Hepatocyte (in vitro differentiated cells): ENCODE measurements around the gene EGF. TPM values are rescaled to one million over a fixed set of nuclear protein-coding genes. Genes with fewer than 3 reads are reported as not detected.

ENCODE experiments used
- DNase-seq: peaks from one replicate; pipeline ENCODE4 v3.0.0-alpha.2; 2016; ENCODE audit warnings: low spot score
- H2AFZ ChIP-seq: fragments of 200-600 bp; sonication (generic); 2 replicates; pipeline ENCODE4 v1.6.0; 2016; ENCODE audit warnings: antibody characterized with exemption, mild to moderate bottlenecking
- H3K27ac ChIP-seq: fragments of 200-600 bp; sonication (generic); 2 replicates; pipeline ENCODE4 v1.5.1; 2016; ENCODE audit warnings: mild to moderate bottlenecking
- H3K27me3 ChIP-seq: fragments of 200-600 bp; sonication (generic); 2 replicates; pipeline ENCODE4 v1.6.1; 2016
- H3K36me3 ChIP-seq: fragments of 200-600 bp; sonication (generic); replicated peaks from 2 replicates; pipeline ENCODE4 v1.5.1; 2016; ENCODE audit warnings: low read depth; ENCODE audit not compliant: insufficient read depth
- H3K4me1 ChIP-seq: fragments of 200-600 bp; sonication (generic); 2 replicates; pipeline ENCODE4 v1.5.1; 2016; ENCODE audit warnings: mild to moderate bottlenecking, moderate library complexity; ENCODE audit not compliant: insufficient read depth
- H3K4me2 ChIP-seq: fragments of 200-600 bp; sonication (generic); 2 replicates; pipeline ENCODE4 v1.6.0; 2016
- H3K4me3 ChIP-seq: fragments of 200-600 bp; sonication (generic); 2 replicates; pipeline ENCODE4 v1.5.1; 2016; ENCODE audit warnings: mild to moderate bottlenecking
- H3K79me2 ChIP-seq: fragments of 200-600 bp; sonication (generic); 2 replicates; pipeline ENCODE4 v1.6.0; 2017; ENCODE audit warnings: mild to moderate bottlenecking
- H3K9me2 ChIP-seq: fragments of 200-600 bp; sonication (generic); replicated peaks from 2 replicates; pipeline ENCODE4 v1.6.0; 2017; ENCODE audit warnings: mild to moderate bottlenecking; ENCODE audit not compliant: insufficient read depth
- H3K9me3 ChIP-seq: fragments of 200-600 bp; sonication (generic); 2 replicates; pipeline ENCODE4 v1.5.1; 2016; ENCODE audit warnings: low read depth, mild to moderate bottlenecking
- H4K20me1 ChIP-seq: fragments of 200-600 bp; sonication (generic); 2 replicates; pipeline ENCODE4 v1.6.0; 2016; ENCODE audit warnings: mild to moderate bottlenecking; ENCODE audit not compliant: insufficient read depth, poor library complexity, severe bottlenecking
- EZH2 ChIP-seq: fragments of 200-600 bp; sonication (generic); IDR thresholded peaks from 2 replicates; pipeline ENCODE4 v1.6.1; 2016; ENCODE audit warnings: antibody characterized with exemption, mild to moderate bottlenecking, borderline replicate concordance
- EZH2phosphoT487 ChIP-seq: fragments of 200-600 bp; sonication (generic); IDR thresholded peaks from one replicate; pipeline ENCODE4 v1.6.1; 2018; ENCODE audit warnings: antibody characterized with exemption, mild to moderate bottlenecking, low read depth, moderate library complexity; ENCODE audit not compliant: unreplicated experiment, severe bottlenecking
- WGBS: methylation state at CpG from one replicate; pipeline ENCODE4 v1.1.6; 2016; ENCODE audit warnings: low lambda C conversion rate; ENCODE audit errors: missing lambda C conversion rate; 5-methylcytosine and 5-hydroxymethylcytosine counted together
- polyA plus RNA-seq: library from polyadenylated mRNA; unstranded; fragments of >200 nt; fragmentation: Nextera tagmentation; extraction: Ambion mirVana; gene quantifications from 2 replicates; pipeline ENCODE4 v1.2.1, GENCODE V29; 2016
- total RNA-seq: library from RNA; depleted of rRNA; stranded (reverse); fragments of >200 nt; gene quantifications from 2 replicates; pipeline ENCODE4 v1.2.3, GENCODE V29; 2014
- TF ChIP-seq, protein P1 (sequence below): fragments of 200-600 bp; sonication (generic); IDR thresholded peaks from 2 replicates; pipeline ENCODE4 v1.5.1; 2016; ENCODE audit warnings: antibody characterized with exemption, mild to moderate bottlenecking; ENCODE audit not compliant: poor library complexity

EGF gene
- total and polyA plus RNA-seq, 2 experiments from 2014 or later: 5.0 to 18.0 TPM

DNA sequence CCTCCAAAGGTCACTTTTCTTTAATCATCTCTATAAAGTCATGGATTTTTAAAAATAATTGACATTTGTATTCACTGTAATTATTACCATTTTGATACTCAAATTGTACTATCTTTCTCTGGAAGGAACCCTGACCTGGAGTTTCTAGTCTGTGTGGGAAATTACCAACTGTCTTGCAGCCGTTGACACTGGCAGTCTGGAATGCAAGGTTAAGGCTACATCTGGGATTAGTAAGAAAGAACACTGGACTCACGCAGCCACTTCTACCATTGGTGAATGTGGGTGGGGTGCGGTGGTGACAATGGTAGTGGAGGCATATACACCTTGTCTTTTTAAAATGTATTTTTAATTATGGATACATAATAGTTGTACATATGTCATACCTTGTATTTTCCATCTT is 40.9 kb downstream of the EGF start:
- Histone ChIP-seq H3K27me3 (no peaks in the 10 kb centered on the region), H3K4me3 (no peak overlapping the region), H3K4me1 (no peaks in the 10 kb centered on the region), H3K4me2 (no peak overlapping the region), H4K20me1 (no peaks in the 10 kb centered on the region), H3K9me2 (no peaks in the 10 kb centered on the region), H3K27ac (no peak overlapping the region), H3K9me3 (no peaks in the 10 kb centered on the region), H2AFZ (no peak overlapping the region), H3K79me2 (no peaks in the 10 kb centered on the region), H3K36me3 (no peaks in the 10 kb centered on the region)
- no peak for DNase-seq
- TF ChIP-seq EZH2: no peak
- TF ChIP-seq EZH2phosphoT487: no peak
- TF ChIP-seq, protein P1, sequence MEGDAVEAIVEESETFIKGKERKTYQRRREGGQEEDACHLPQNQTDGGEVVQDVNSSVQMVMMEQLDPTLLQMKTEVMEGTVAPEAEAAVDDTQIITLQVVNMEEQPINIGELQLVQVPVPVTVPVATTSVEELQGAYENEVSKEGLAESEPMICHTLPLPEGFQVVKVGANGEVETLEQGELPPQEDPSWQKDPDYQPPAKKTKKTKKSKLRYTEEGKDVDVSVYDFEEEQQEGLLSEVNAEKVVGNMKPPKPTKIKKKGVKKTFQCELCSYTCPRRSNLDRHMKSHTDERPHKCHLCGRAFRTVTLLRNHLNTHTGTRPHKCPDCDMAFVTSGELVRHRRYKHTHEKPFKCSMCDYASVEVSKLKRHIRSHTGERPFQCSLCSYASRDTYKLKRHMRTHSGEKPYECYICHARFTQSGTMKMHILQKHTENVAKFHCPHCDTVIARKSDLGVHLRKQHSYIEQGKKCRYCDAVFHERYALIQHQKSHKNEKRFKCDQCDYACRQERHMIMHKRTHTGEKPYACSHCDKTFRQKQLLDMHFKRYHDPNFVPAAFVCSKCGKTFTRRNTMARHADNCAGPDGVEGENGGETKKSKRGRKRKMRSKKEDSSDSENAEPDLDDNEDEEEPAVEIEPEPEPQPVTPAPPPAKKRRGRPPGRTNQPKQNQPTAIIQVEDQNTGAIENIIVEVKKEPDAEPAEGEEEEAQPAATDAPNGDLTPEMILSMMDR: no peak
- 81% methylated on average over 3 of the region's 3 CpGs for WGBS

DNA sequence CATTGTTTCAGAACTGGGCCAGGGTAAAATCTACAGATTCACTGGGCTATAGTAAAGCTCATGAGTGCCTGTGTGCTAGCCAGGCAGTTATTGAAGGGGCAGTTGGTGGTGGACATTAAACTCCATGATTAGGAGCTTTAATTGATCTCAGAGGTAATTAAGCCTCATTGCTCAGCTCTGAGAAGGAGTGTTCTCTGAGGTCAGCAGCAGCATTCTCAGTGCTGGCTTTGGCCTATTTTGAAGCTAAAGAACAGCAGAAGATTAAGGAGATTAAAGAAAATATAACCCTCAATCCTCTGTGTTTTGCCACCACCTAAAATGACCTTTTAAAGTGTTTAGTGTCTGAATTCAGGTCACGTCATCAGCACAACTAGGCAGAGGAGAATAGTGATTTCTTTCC is 42.5 kb downstream of the EGF start:
- no peaks in the 10 kb centered on the region for H3K9me2 ChIP-seq
- H3K79me2 ChIP-seq: no peaks in the 10 kb centered on the region
- H4K20me1 ChIP-seq: no peaks in the 10 kb centered on the region
- DNase-seq: no peak
- H3K4me2 ChIP-seq: no peak overlapping the region
- TF ChIP-seq, protein P1: no peak
- TF ChIP-seq EZH2phosphoT487 (no peak), EZH2 (no peak)
- WGBS: 97% methylated on average over 1 of the region's 1 CpG
- H3K27me3 ChIP-seq: no peaks in the 10 kb centered on the region
- H3K27ac ChIP-seq: no peak overlapping the region
- H3K4me3 ChIP-seq: no peak overlapping the region
- no peaks in the 10 kb centered on the region for H3K9me3 ChIP-seq
- H3K4me1 ChIP-seq: no peaks in the 10 kb centered on the region
- no peaks in the 10 kb centered on the region for H3K36me3 ChIP-seq
- H2AFZ ChIP-seq: no peak overlapping the region

DNA sequence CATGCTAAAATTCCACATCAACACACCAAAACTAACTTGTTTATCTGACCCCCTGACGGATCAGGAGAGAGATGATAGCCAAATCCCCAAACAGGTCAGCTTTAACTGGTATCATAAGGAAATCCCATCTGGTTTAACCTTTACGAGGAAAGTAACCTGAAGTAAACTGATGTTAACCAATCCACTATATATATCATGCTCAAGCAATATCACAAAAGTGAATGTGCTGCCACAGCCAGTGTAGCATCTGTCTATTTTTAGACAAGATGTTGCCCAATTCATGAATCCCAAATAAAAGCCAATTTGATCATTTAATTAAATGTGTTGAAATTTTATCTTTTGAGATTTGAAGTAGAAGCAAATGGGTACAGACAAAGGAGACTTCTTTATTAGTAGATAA is 44.5 kb downstream of the EGF start:
- no peaks in the 10 kb centered on the region for H3K79me2 ChIP-seq
- no peaks in the 10 kb centered on the region for H3K36me3 ChIP-seq
- no peak overlapping the region for H3K4me2 ChIP-seq
- no peak overlapping the region for H3K27ac ChIP-seq
- H3K9me3 ChIP-seq: no peaks in the 10 kb centered on the region
- no peak for DNase-seq
- H3K4me3 ChIP-seq: no peak overlapping the region
- no peaks in the 10 kb centered on the region for H3K27me3 ChIP-seq
- no peaks in the 10 kb centered on the region for H3K4me1 ChIP-seq
- 91% methylated on average over 2 of the region's 2 CpGs for WGBS
- TF ChIP-seq EZH2: no peak
- TF ChIP-seq, protein P1: no peak
- no peaks in the 10 kb centered on the region for H3K9me2 ChIP-seq
- no peak overlapping the region for H2AFZ ChIP-seq
- no peaks in the 10 kb centered on the region for H4K20me1 ChIP-seq

DNA sequence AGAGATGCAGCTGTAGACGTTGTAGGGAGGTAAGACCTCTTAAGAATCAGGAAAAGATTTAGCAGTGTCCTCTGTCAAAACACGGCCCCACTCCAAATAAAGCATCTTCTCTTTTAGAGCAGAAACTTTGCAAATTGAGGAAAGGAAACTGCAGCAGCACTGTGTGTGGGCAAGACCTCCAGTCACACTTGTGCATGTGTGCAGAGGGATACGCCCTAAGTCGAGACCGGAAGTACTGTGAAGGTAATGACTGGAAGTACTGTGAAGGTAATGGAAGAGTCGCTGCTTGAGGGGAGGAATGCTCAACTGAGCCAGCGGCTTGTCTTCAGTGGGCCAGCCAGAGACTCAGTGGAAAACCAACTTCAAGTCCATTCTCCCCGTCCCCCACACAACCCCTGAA is 46.5 kb downstream of the EGF start:
- H3K4me3 ChIP-seq: no peak overlapping the region
- no peak overlapping the region for H3K27ac ChIP-seq
- H3K4me1 ChIP-seq: no peaks in the 10 kb centered on the region
- no peak overlapping the region for H3K4me2 ChIP-seq
- no peaks in the 10 kb centered on the region for H3K27me3 ChIP-seq
- H3K36me3 ChIP-seq: no peaks in the 10 kb centered on the region
- no peaks in the 10 kb centered on the region for H3K79me2 ChIP-seq
- WGBS: 96% methylated on average over 8 of the region's 8 CpGs
- H3K9me2 ChIP-seq: no peaks in the 10 kb centered on the region
- H2AFZ ChIP-seq: no peak overlapping the region
- no peak for DNase-seq
- H3K9me3 ChIP-seq: no peaks in the 10 kb centered on the region
- no peak for TF ChIP-seq EZH2phosphoT487
- no peak for TF ChIP-seq EZH2
- TF ChIP-seq, protein P1: no peak
- no peaks in the 10 kb centered on the region for H4K20me1 ChIP-seq
